ENCODE measurements around the gene CNTNAP5.

GRCh38 chr2:124874676-124875075 lies 849.6 kb downstream of the CNTNAP5 start:
- no peak for TF ChIP-seq EZH2phosphoT487 (IDR thresholded peaks at IDR 0.05; ENCODE audit: low read depth)
- no peak for TF ChIP-seq CTCF (IDR thresholded peaks at IDR 0.05; ENCODE audit: low read depth, low read length)
